Loucy (cell line): ENCODE results near the gene UFC1.

Experiments
- H2AFZ ChIP-seq: fragments of 200-600 bp; sonication (generic); 2 replicates; pipeline ENCODE4 v1.6.0; 2016; ENCODE audit warnings: antibody characterized with exemption, mild to moderate bottlenecking, low read length, moderate library complexity
- H3F3A ChIP-seq: fragments of 200-600 bp; 2 replicates; pipeline ENCODE4 v1.6.0; 2016; ENCODE audit warnings: antibody characterized with exemption, low read depth, mild to moderate bottlenecking
- H3K27me3 ChIP-seq: fragments of 200-600 bp; sonication (generic); 2 replicates; pipeline ENCODE4 v1.6.1; 2014; ENCODE audit warnings: low read length, mild to moderate bottlenecking; ENCODE audit not compliant: insufficient read depth, poor library complexity, severe bottlenecking
- H3K36me3 ChIP-seq: fragments of 200-600 bp; sonication (generic); 2 replicates; pipeline ENCODE4 v1.6.1; 2016; ENCODE audit warnings: low read length; ENCODE audit not compliant: insufficient read depth
- H3K4me1 ChIP-seq: fragments of 200-600 bp; sonication (generic); 2 replicates; pipeline ENCODE4 v1.5.1; 2014; ENCODE audit warnings: low read length, mild to moderate bottlenecking; ENCODE audit not compliant: insufficient read depth, poor library complexity, severe bottlenecking
- H3K4me2 ChIP-seq: fragments of 200-600 bp; sonication (generic); 2 replicates; pipeline ENCODE4 v1.6.0; 2014; ENCODE audit warnings: antibody characterized with exemption, low read length, low read depth, mild to moderate bottlenecking; ENCODE audit not compliant: poor library complexity, severe bottlenecking
- H3K4me3 ChIP-seq: fragments of 200-600 bp; sonication (generic); 2 replicates; pipeline ENCODE4 v1.5.1; 2014; ENCODE audit warnings: low read length, mild to moderate bottlenecking, mixed read lengths; ENCODE audit not compliant: poor library complexity, severe bottlenecking
- H3K79me2 ChIP-seq: fragments of 200-600 bp; sonication (generic); 2 replicates; pipeline ENCODE4 v1.6.1; 2014; ENCODE audit warnings: low read length; ENCODE audit not compliant: insufficient read depth
- H3K9ac ChIP-seq: fragments of 200-600 bp; sonication (generic); 2 replicates; pipeline ENCODE4 v1.6.0; 2014; ENCODE audit warnings: mild to moderate bottlenecking, low read depth, low read length, moderate library complexity; ENCODE audit not compliant: poor library complexity, severe bottlenecking
- H3K9me2 ChIP-seq: fragments of 200-600 bp; sonication (generic); replicated peaks from 2 replicates; pipeline ENCODE4 v1.6.1; 2016; ENCODE audit warnings: low read depth, low read length, mixed read lengths
- H3K9me3 ChIP-seq: fragments of 200-600 bp; sonication (generic); 2 replicates; pipeline ENCODE4 v1.6.1; 2014; ENCODE audit warnings: mild to moderate bottlenecking, antibody characterized with exemption, low read length, low read depth; ENCODE audit not compliant: insufficient read depth
- H4K20me1 ChIP-seq: fragments of 200-600 bp; sonication (generic); 2 replicates; pipeline ENCODE4 v1.6.0; 2014; ENCODE audit warnings: antibody characterized with exemption, low read length, mild to moderate bottlenecking; ENCODE audit not compliant: insufficient read depth, poor library complexity, severe bottlenecking
- CTCF ChIP-seq: fragments of 200-600 bp; sonication (generic); conservative IDR thresholded peaks from 2 replicates; pipeline ENCODE4 v1.5.1; 2014; ENCODE audit warnings: mild to moderate bottlenecking, antibody characterized with exemption, low read length
- EZH2phosphoT487 ChIP-seq: fragments of 200-600 bp; IDR thresholded peaks from 2 replicates; pipeline ENCODE4 v1.6.1; 2018; ENCODE audit warnings: antibody characterized with exemption, mild to moderate bottlenecking, moderate library complexity, borderline replicate concordance

UFC1 gene

GRCh38 chr1:161188381-161188780 lies 34.6 kb downstream of the UFC1 start:
- Histone ChIP-seq H2AFZ (no peak overlapping the region), H3K79me2 (no peaks in the 10 kb centered on the region), H3K9me3 (no peaks in the 10 kb centered on the region), H3K9me2 (no peaks in the 10 kb centered on the region), H3K9ac (no peak overlapping the region), H3F3A (0 out of 2 replicates have a peak, but pooled peaks cover 5% of the 10 kb centered on the region), H3K4me1 (peaks cover 29% of the 10 kb centered on the region), H3K27me3 (no peaks in the 10 kb centered on the region), H4K20me1 (no peaks in the 10 kb centered on the region), H3K4me3 (no peak overlapping the region), H3K4me2 (no peak overlapping the region), H3K36me3 (no peaks in the 10 kb centered on the region)
- TF ChIP-seq EZH2phosphoT487 = no peak
- TF ChIP-seq CTCF = no peak

- Histone ChIP-seq H3K4me1 (peaks cover 23% of the 10 kb centered on the region), H3K36me3 (no peaks in the 10 kb centered on the region), H3K9me3 (no peaks in the 10 kb centered on the region), H3K79me2 (no peaks in the 10 kb centered on the region), H4K20me1 (no peaks in the 10 kb centered on the region), H2AFZ (no peak overlapping the region), H3F3A (0 out of 2 replicates have a peak, but pooled peaks cover 5% of the 10 kb centered on the region), H3K4me3 (no peak overlapping the region), H3K27me3 (no peaks in the 10 kb centered on the region), H3K9me2 (no peaks in the 10 kb centered on the region), H3K9ac (no peak overlapping the region), H3K4me2 (no peak overlapping the region)
- TF ChIP-seq CTCF (no peak), EZH2phosphoT487 (no peak)
Observed at GRCh38 chr1:161189036-161189435, 35.3 kb downstream of the UFC1 start.

- Histone ChIP-seq H3F3A (no peaks in the 10 kb centered on the region), H4K20me1 (no peaks in the 10 kb centered on the region), H3K9me3 (no peaks in the 10 kb centered on the region), H3K4me3 (no peak overlapping the region), H3K27me3 (no peaks in the 10 kb centered on the region), H3K4me2 (no peak overlapping the region), H2AFZ (no peak overlapping the region), H3K9me2 (no peaks in the 10 kb centered on the region), H3K36me3 (no peaks in the 10 kb centered on the region), H3K4me1 (peaks cover 11% of the 10 kb centered on the region), H3K79me2 (no peaks in the 10 kb centered on the region), H3K9ac (no peak overlapping the region)
- TF ChIP-seq CTCF (no peak), EZH2phosphoT487 (no peak)
Observed at GRCh38 chr1:161190962-161191521, 37.3 kb downstream of the UFC1 start.
